Measurements from ENCODE around the gene C16orf96. TPM values are rescaled to one million over a fixed set of nuclear protein-coding genes. Genes with fewer than 3 reads are reported as not detected.
A peak's percentile ranks its signal among the peaks of the same experiment; 100 is the strongest.

The C16orf96 gene
- total and polyA plus RNA-seq, 5 donors from 2014 or later: 0.17 TPM; not detected in 4

- Histone ChIP-seq H3K27ac (ENCODE audit: insufficient read depth, low read length, poor library complexity, severe bottlenecking) (no peak overlapping the region), H3K4me1 (ENCODE audit: control insufficient read depth, insufficient read depth, low read length, poor library complexity, severe bottlenecking) (peaks cover 34% of the 10 kb centered on the region), H3K4me3 (ENCODE audit: low read depth, low read length) (no peak overlapping the region), H3K36me3 (ENCODE audit: control insufficient read depth, insufficient read depth, low read length) (no peaks in the 10 kb centered on the region), H3K27me3 (ENCODE audit: control insufficient read depth, insufficient read depth, low read length) (no peaks in the 10 kb centered on the region), H3K9me3 (ENCODE audit: control insufficient read depth in 2 of 2, low read length in 2 of 2) (no peaks in the 10 kb centered on the region)
- DNase-seq: no peak
- peak overlapping the region in 3 of 4 donors; percentile 43 to 75 (median 46) for H3K4me3 Mint-ChIP-seq
- ATAC-seq (ENCODE audit: low read depth in 2 of 2): no peak
- H3K9me3 Mint-ChIP-seq: peaks cover 0 to 2% (median 0%) of the 10 kb centered on the region in 7 donors
- no peaks in the 10 kb centered on the region for H3K27me3 Mint-ChIP-seq
- no peaks in the 10 kb centered on the region for H3K36me3 Mint-ChIP-seq
- H3K27ac Mint-ChIP-seq: no peak overlapping the region
- H3K4me1 Mint-ChIP-seq: peaks cover 0 to 34% (median 8%) of the 10 kb centered on the region in 4 donors
Observed at GRCh38 chr16:4618645-4619418, 62.7 kb downstream of the C16orf96 start.

GRCh38 chr16:4623593-4623992 is 67.5 kb downstream of the C16orf96 start:
- Histone ChIP-seq H3K36me3 (ENCODE audit: control insufficient read depth, insufficient read depth, low read length) (no peaks in the 10 kb centered on the region), H3K9me3 (ENCODE audit: control insufficient read depth in 2 of 2, low read length in 2 of 2) (no peaks in the 10 kb centered on the region), H3K27me3 (ENCODE audit: control insufficient read depth, insufficient read depth, low read length) (no peaks in the 10 kb centered on the region), H3K27ac (ENCODE audit: insufficient read depth, low read length, poor library complexity, severe bottlenecking) (no peak overlapping the region), H3K4me3 (ENCODE audit: low read depth, low read length) (no peak overlapping the region), H3K4me1 (ENCODE audit: control insufficient read depth, insufficient read depth, low read length, poor library complexity, severe bottlenecking) (peaks cover 26% of the 10 kb centered on the region)
- Mint-ChIP-seq H3K4me1 (peaks cover 6 to 34% (median 24%) of the 10 kb centered on the region in 4 donors), H3K27me3 (peaks cover 5% of the 10 kb centered on the region), H3K36me3 (no peaks in the 10 kb centered on the region), H3K27ac (peak overlapping the region in 2 of 3 donors; percentile 59 to 98), H3K4me3 (peak overlapping the region; percentile 86 to 98 (median 96)), H3K9me3 (peaks cover 0 to 3% (median 0%) of the 10 kb centered on the region in 7 donors)
- no peak for DNase-seq
- ATAC-seq (ENCODE audit: low read depth in 2 of 2): no peak

- H3K4me1 Mint-ChIP-seq: peaks cover 6 to 37% (median 27%) of the 10 kb centered on the region in 4 donors
- Histone ChIP-seq H3K9me3 (ENCODE audit: control insufficient read depth in 2 of 2, low read length in 2 of 2) (no peaks in the 10 kb centered on the region), H3K4me1 (ENCODE audit: control insufficient read depth, insufficient read depth, low read length, poor library complexity, severe bottlenecking) (peaks cover 26% of the 10 kb centered on the region), H3K4me3 (ENCODE audit: low read depth, low read length) (peak within 1 kb of the TSS; percentile 90), H3K27ac (ENCODE audit: insufficient read depth, low read length, poor library complexity, severe bottlenecking) (peak within 1 kb of the TSS; percentile 81), H3K27me3 (ENCODE audit: control insufficient read depth, insufficient read depth, low read length) (no peaks in the 10 kb centered on the region), H3K36me3 (ENCODE audit: control insufficient read depth, insufficient read depth, low read length) (no peaks in the 10 kb centered on the region)
- peak within 1 kb of the TSS; percentile 95 to 100 (median 98) for H3K27ac Mint-ChIP-seq
- peaks cover 5% of the 10 kb centered on the region for H3K27me3 Mint-ChIP-seq
- peaks cover 0 to 3% (median 0%) of the 10 kb centered on the region in 7 donors for H3K9me3 Mint-ChIP-seq
- ATAC-seq (ENCODE audit: low read depth in 2 of 2) (peak; percentile 94), DNase-seq (peak; percentile 89 to 98 (median 93))
- no peaks in the 10 kb centered on the region for H3K36me3 Mint-ChIP-seq
- peak within 1 kb of the TSS; percentile 94 to 99 (median 98) for H3K4me3 Mint-ChIP-seq
Observed at GRCh38 chr16:4624015-4624826, 68.1 kb downstream of the C16orf96 start, which contains the start of gene MGRN1. Gene MGRN1 (plus strand): TSS chr16:4624826. CDS start chr16:4624961, 135 bp downstream.

- H3K4me1 Mint-ChIP-seq: peaks cover 6 to 39% (median 29%) of the 10 kb centered on the region in 4 donors
- peak; percentile 44 to 70 (median 60) for DNase-seq
- peak overlapping the region; percentile 90 for H3K4me3 ChIP-seq (ENCODE audit: low read depth, low read length)
- H3K9me3 ChIP-seq (ENCODE audit: control insufficient read depth in 2 of 2, low read length in 2 of 2): no peaks in the 10 kb centered on the region
- peaks cover 0 to 3% (median 0%) of the 10 kb centered on the region in 7 donors for H3K9me3 Mint-ChIP-seq
- H3K36me3 Mint-ChIP-seq: no peaks in the 10 kb centered on the region
- peak overlapping the region; percentile 90 to 98 (median 98) for H3K27ac Mint-ChIP-seq
- peaks cover 26% of the 10 kb centered on the region for H3K4me1 ChIP-seq (ENCODE audit: control insufficient read depth, insufficient read depth, low read length, poor library complexity, severe bottlenecking)
- no peaks in the 10 kb centered on the region for H3K36me3 ChIP-seq (ENCODE audit: control insufficient read depth, insufficient read depth, low read length)
- peaks cover 5% of the 10 kb centered on the region for H3K27me3 Mint-ChIP-seq
- peak overlapping the region; percentile 81 for H3K27ac ChIP-seq (ENCODE audit: insufficient read depth, low read length, poor library complexity, severe bottlenecking)
- no peaks in the 10 kb centered on the region for H3K27me3 ChIP-seq (ENCODE audit: control insufficient read depth, insufficient read depth, low read length)
- ATAC-seq (ENCODE audit: low read depth in 2 of 2): peak; percentile 13
- H3K4me3 Mint-ChIP-seq: peak overlapping the region; percentile 92 to 99 (median 95)
Observed at GRCh38 chr16:4624827-4625559, 68.9 kb downstream of the C16orf96 start.

GRCh38 chr16:4625560-4626159 is 69.5 kb downstream of the C16orf96 start:
- Mint-ChIP-seq H3K4me1 (peaks cover 6 to 39% (median 29%) of the 10 kb centered on the region in 4 donors), H3K27ac (peak overlapping the region; percentile 90 to 98 (median 93)), H3K4me3 (peak overlapping the region; percentile 92 to 99 (median 95)), H3K9me3 (peaks cover 0 to 3% (median 0%) of the 10 kb centered on the region in 7 donors), H3K36me3 (no peaks in the 10 kb centered on the region), H3K27me3 (peaks cover 5% of the 10 kb centered on the region)
- Histone ChIP-seq H3K27me3 (ENCODE audit: control insufficient read depth, insufficient read depth, low read length) (no peaks in the 10 kb centered on the region), H3K4me3 (ENCODE audit: low read depth, low read length) (peak overlapping the region; percentile 83), H3K27ac (ENCODE audit: insufficient read depth, low read length, poor library complexity, severe bottlenecking) (peak overlapping the region; percentile 81), H3K9me3 (ENCODE audit: control insufficient read depth in 2 of 2, low read length in 2 of 2) (no peaks in the 10 kb centered on the region), H3K36me3 (ENCODE audit: control insufficient read depth, insufficient read depth, low read length) (no peaks in the 10 kb centered on the region), H3K4me1 (ENCODE audit: control insufficient read depth, insufficient read depth, low read length, poor library complexity, severe bottlenecking) (peaks cover 26% of the 10 kb centered on the region)
- no peak for DNase-seq
- ATAC-seq (ENCODE audit: low read depth in 2 of 2): no peak

- no peak for DNase-seq
Observed at GRCh38 chr16:4626396-4626795, 70.3 kb downstream of the C16orf96 start.

More at GRCh38 chr16:4626396-4626795, 70.3 kb downstream of the C16orf96 start:
- peaks cover 5% of the 10 kb centered on the region for H3K36me3 Mint-ChIP-seq
- peaks cover 12 to 45% (median 32%) of the 10 kb centered on the region in 4 donors for H3K4me1 Mint-ChIP-seq
- Histone ChIP-seq H3K27ac (ENCODE audit: insufficient read depth, low read length, poor library complexity, severe bottlenecking) (peak overlapping the region; percentile 81), H3K27me3 (ENCODE audit: control insufficient read depth, insufficient read depth, low read length) (no peaks in the 10 kb centered on the region), H3K4me1 (ENCODE audit: control insufficient read depth, insufficient read depth, low read length, poor library complexity, severe bottlenecking) (peaks cover 26% of the 10 kb centered on the region), H3K4me3 (ENCODE audit: low read depth, low read length) (peak overlapping the region; percentile 83), H3K9me3 (ENCODE audit: control insufficient read depth in 2 of 2, low read length in 2 of 2) (no peaks in the 10 kb centered on the region), H3K36me3 (ENCODE audit: control insufficient read depth, insufficient read depth, low read length) (peaks cover 2% of the 10 kb centered on the region)
- ATAC-seq (ENCODE audit: low read depth in 2 of 2): no peak
- peaks cover 0 to 3% (median 0%) of the 10 kb centered on the region in 7 donors for H3K9me3 Mint-ChIP-seq
- H3K27me3 Mint-ChIP-seq: peaks cover 5% of the 10 kb centered on the region
- H3K4me3 Mint-ChIP-seq: peak overlapping the region; percentile 92 to 99 (median 95)
- peak overlapping the region; percentile 49 to 98 (median 93) for H3K27ac Mint-ChIP-seq

Data from CD4-positive, CD25-positive, alpha-beta regulatory T cell (primary cell).